GM12872 (cell line): ENCODE data around the gene CDH13.

ENCODE experiments used
- TF ChIP-seq, protein P1 (sequence below): IDR thresholded peaks from 3 replicates; pipeline ENCODE4 v1.5.1; 2011; ENCODE audit warnings: low read depth, mild to moderate bottlenecking, low read length, moderate library complexity; ENCODE audit not compliant: insufficient read depth

Gene CDH13

DNA sequence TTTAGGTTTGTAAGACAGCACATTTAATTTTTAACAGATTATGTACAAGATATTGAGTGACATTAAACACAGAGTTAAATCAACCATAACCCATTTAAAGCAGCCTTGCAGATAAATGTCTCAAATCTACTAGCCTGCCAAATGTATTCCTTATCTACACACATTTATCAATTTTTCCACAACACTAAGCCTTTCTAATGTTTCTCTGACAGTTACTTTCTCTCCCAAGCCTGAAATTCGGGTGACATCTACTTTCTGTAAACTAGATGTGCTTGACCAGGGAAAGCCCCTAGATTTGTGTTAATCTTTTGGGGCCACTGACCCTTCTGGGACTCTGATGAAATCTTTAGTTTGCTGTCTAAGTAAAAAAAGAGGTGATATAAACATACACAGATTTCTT is 69.0 kb downstream of the CDH13 start:
- TF ChIP-seq, protein P1, sequence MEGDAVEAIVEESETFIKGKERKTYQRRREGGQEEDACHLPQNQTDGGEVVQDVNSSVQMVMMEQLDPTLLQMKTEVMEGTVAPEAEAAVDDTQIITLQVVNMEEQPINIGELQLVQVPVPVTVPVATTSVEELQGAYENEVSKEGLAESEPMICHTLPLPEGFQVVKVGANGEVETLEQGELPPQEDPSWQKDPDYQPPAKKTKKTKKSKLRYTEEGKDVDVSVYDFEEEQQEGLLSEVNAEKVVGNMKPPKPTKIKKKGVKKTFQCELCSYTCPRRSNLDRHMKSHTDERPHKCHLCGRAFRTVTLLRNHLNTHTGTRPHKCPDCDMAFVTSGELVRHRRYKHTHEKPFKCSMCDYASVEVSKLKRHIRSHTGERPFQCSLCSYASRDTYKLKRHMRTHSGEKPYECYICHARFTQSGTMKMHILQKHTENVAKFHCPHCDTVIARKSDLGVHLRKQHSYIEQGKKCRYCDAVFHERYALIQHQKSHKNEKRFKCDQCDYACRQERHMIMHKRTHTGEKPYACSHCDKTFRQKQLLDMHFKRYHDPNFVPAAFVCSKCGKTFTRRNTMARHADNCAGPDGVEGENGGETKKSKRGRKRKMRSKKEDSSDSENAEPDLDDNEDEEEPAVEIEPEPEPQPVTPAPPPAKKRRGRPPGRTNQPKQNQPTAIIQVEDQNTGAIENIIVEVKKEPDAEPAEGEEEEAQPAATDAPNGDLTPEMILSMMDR = no peak

DNA sequence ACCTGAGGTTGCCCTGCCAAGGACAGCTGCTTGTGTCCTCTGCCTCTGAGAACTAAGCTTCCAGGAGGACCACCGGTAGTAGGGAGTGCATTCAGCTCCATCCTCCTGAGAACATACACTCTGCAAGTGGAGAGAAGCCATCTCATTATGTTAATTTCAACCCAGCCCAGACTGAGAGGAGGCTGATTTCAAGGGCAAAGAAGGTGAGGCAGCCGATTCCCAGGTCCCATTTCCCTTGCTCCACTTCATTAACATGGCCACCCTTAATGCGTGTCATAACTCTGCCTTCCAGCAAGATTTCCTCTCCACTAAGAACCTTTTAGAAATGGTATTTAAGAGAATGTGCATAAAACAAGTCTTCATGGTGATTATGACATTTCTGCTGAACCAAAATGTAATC is 72.5 kb downstream of the CDH13 start:
- TF ChIP-seq, protein P1 = no peak

DNA sequence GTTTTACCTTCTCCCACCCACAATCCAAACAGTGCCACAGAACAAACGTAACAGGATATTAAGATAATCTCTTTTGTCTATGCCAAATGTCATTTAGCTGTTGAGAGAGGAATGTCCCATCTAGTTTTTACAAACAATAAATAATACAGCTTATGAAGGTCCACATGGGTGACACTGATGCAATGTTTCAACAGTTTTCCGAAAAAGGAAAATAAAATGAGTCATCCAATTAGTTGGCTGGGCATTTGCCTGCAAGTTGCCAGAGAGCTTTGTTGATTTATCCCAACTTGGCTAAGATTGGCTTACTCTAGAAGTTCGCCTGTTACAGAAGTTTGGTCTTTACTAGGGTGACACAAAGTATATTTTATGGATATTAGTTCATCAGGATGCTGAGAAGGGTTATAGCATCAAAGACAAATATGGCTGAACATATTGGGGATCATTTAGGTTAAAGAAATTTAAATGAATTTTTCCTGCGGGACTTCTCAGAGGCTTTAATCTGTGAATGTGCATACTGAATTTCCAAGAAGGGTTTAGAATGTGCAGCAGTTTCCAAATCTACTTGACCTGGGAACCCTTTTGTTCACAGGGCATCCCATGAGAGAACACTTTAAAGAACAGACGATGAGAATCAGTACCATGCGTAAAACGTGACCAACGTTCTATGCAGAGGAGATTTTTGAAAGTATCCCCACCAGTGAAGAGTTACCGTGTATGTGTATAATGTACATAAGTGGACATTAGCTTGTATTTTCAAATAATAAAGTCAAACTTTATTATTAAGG is 73.1 kb downstream of the CDH13 start:
- TF ChIP-seq, protein P1 = no peak

DNA sequence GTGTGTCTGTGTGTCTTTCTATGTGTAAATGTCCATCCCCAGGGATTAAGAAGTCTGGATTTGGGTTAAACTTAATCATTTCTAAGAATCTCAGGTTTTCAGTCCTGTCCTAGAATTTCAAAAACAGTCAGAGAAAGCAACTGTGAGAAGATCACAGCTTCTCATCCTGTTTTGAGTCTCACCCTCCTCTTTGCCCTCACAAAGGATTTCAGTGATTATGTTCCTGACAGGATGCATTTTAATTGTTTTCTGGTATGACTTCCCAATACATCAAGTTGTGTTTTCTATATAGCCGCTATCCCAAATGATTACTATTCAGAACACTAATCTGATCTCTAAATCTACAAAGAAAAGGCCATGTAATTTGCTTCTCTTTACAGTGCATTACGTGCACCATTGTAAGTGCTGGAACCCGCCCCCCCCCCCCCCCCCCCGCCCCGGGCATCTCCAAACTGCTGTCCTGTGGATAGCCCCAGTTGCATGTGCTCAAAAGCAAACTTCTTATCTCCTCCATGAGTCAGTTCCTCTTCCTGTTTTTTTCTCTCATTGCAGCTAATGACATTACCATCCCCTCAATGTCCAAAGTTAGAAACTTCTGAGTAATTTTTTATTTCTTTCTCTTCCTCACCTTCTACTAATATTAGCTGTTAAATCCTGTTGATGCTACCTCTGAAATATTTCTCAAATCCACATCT is 73.9 kb downstream of the CDH13 start:
- TF ChIP-seq, protein P1 = no peak

DNA sequence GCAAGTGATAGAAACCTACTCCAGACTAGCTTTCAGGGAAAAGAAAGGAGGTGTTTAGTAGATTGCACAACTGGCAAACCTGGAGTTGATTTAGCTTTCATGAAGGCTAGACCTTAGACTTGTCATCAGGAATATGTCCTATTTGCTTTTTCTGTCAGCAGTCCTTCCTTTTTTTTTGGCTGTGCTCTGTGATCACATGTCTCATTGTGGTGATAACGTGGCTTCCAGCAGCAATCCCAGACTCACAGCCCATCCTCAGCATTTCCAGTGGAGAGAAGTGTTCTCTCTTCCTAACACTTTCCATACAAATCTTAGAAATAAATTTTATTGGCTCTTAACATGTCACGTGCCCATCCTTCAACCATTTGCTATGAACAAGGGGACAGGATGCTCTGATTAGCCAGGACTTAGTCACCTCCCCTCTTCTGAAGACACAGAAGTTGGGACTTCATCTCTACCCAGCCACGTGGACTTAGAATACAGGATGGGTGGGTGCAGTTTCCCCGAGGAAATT is 74.7 kb downstream of the CDH13 start:
- TF ChIP-seq, protein P1 = no peak

DNA sequence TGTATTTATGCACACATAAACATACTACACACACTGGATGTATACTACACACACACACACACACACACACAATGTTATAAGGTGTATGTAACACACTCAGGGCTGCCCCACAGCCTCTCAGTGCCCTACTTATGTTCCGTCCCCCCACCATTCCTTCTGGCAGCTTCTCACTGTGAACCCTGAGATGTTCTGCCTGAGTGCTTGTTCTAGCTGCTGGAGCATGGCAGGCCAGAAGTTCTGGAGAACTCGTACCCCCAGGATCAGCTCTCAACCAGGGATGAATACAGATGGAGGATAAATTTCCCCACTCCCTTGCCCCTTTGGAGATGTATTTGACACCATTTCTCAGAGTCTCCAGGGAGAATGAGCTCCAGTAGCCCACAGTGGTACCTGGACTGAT is 76.4 kb downstream of the CDH13 start:
- TF ChIP-seq, protein P1 = no peak

DNA sequence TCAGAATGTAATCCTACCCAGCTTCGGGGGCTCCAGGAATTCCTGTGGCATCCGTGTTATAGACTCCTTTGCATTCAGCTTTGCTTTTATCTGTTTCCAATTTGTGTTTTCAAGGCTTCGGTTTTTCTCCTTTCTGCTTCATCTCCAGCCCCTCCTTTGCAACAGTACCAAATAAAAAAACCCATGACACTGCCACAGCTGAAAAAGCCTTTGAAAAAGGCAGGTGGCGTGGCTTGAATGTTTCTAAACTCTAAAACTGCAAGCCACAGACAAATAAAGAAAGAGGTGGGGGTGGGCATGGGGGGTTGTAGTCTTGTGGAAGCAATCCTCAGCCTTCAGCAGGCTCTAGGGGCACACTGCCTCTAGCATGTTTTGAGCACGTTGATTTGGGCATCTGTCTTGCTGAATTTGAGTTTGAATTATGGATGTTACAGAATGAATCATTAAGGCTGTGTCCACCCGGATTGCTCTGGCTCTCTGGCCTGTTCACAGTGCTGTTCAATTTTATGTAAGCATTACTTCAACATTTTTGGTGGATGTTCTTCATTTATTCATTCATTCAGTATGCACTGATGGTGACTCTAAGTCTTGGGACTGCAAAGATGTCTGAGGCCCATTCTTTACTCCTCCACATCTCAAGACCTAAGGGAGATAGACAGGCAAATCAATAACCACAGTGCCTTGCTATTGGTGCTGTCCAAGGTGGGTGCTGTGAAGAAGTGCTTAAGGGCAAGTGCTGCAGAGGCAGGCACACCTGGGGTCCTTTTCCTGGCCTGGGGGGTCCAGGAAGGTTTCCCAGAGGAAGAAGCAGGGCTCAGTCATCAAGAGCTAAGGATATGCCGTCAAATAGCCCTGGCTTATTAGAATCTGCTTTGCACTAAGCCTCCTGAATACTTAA is 77.4 kb downstream of the CDH13 start:
- TF ChIP-seq, protein P1 = no peak
